ENCODE data around the gene PTCD2. TPM values are rescaled to one million over a fixed set of nuclear protein-coding genes. Genes with fewer than 3 reads are reported as not detected.

PTCD2 gene
- total RNA-seq, 2 experiments from 2014 or later: 11.7 to 17.9 TPM

DNA sequence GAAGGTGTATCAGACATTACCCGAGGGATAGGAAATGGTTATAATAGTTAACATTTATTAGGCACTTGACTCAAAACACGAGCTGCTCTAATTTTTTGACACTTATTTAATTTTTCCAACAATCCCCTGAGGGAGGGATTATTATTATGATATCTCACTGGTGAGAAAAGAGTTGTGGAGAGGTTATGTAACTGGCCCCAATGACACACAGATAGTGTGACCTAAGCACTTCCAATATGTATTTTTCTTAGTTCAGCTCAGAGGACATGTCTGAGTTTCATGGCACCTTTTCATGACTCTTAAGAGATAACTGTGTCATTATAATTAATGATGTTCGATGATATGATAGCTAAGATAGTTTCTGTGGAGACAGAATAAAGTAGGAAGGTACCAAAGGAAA, 86.9 kb downstream of the PTCD2 start:
- TF ChIP-seq, protein P1, sequence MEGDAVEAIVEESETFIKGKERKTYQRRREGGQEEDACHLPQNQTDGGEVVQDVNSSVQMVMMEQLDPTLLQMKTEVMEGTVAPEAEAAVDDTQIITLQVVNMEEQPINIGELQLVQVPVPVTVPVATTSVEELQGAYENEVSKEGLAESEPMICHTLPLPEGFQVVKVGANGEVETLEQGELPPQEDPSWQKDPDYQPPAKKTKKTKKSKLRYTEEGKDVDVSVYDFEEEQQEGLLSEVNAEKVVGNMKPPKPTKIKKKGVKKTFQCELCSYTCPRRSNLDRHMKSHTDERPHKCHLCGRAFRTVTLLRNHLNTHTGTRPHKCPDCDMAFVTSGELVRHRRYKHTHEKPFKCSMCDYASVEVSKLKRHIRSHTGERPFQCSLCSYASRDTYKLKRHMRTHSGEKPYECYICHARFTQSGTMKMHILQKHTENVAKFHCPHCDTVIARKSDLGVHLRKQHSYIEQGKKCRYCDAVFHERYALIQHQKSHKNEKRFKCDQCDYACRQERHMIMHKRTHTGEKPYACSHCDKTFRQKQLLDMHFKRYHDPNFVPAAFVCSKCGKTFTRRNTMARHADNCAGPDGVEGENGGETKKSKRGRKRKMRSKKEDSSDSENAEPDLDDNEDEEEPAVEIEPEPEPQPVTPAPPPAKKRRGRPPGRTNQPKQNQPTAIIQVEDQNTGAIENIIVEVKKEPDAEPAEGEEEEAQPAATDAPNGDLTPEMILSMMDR (conservative IDR thresholded peaks at IDR 0.05; ENCODE audit: low read length): no peak
- no peak for TF ChIP-seq EZH2phosphoT487 (IDR thresholded peaks at IDR 0.05; ENCODE audit: borderline replicate concordance, low read depth, low read length)

DNA sequence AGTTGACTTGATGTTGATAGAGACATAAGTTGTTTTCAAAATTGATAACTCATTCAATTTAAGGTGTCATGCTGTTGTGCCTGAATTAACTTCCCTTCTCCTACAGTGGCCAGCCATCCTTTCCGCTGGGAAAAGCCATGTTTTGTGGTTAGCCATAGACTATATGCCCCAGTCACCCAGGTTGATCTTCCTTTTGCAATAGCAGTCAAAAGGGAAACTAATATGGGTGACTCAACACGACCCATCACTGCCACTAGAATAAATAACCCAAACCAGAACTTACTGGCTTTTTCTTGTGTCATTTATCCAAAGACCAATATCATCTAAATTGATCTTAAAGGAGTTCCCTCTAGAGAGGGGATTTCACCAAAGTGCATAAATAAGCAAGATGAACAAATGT, 87.4 kb downstream of the PTCD2 start:
- Histone ChIP-seq H3K27ac (ENCODE audit: low read depth, low read length, poor library complexity, severe bottlenecking) (no peak overlapping the region), H3K79me2 (ENCODE audit: insufficient read depth, low read depth, low read length) (no peaks in the 10 kb centered on the region), H3K4me2 (ENCODE audit: low read length) (no peak overlapping the region), H3K4me1 (ENCODE audit: insufficient read depth, low read length, poor library complexity, severe bottlenecking) (no peaks in the 10 kb centered on the region), H3K9me3 (ENCODE audit: low read length) (no peaks in the 10 kb centered on the region), H4K20me1 (ENCODE audit: insufficient read depth, low read length) (no peaks in the 10 kb centered on the region), H3K36me3 (ENCODE audit: insufficient read depth, low read length) (no peaks in the 10 kb centered on the region), H3K4me3 (ENCODE audit: low read depth, low read length, poor library complexity, severe bottlenecking) (no peak overlapping the region), H2AFZ (ENCODE audit: low read length) (no peak overlapping the region), H3K9me2 (ENCODE audit: insufficient read depth, low read length) (no peaks in the 10 kb centered on the region)
- POLR2A ChIA-PET: no interaction called here
- CTCF ChIA-PET (ENCODE audit: unreplicated experiment): no interaction called here
- BruUV-seq (replicated peaks): no TSS peak
- no peak for DNase-seq (ENCODE audit: low spot score)
- TF ChIP-seq, protein P1 (conservative IDR thresholded peaks at IDR 0.05; ENCODE audit: low read length): no peak
- no peak for TF ChIP-seq EZH2phosphoT487 (IDR thresholded peaks at IDR 0.05; ENCODE audit: borderline replicate concordance, low read depth, low read length)
- intact Hi-C loops (cut with micrococcal nuclease; ENCODE audit: unreplicated experiment): loop anchor here (10.0 kb wide), 1 partner anchor 77 kb away; no protein-coding TSS in a partner anchor

More for the DNA sequence above, 86.9 kb downstream of the PTCD2 start:
- no TSS peak for BruUV-seq (replicated peaks)
- no peaks in the 10 kb centered on the region for H3K79me2 ChIP-seq (ENCODE audit: insufficient read depth, low read depth, low read length)
- no peaks in the 10 kb centered on the region for H3K9me3 ChIP-seq (ENCODE audit: low read length)
- no peak overlapping the region for H2AFZ ChIP-seq (ENCODE audit: low read length)
- intact Hi-C loops (cut with micrococcal nuclease; ENCODE audit: unreplicated experiment): loop anchor here (10.0 kb wide), 1 partner anchor 78 kb away; no protein-coding TSS in a partner anchor
- H3K4me3 ChIP-seq (ENCODE audit: low read depth, low read length, poor library complexity, severe bottlenecking): no peak overlapping the region
- DNase-seq (ENCODE audit: low spot score): no peak
- H3K4me1 ChIP-seq (ENCODE audit: insufficient read depth, low read length, poor library complexity, severe bottlenecking): no peaks in the 10 kb centered on the region
- CTCF ChIA-PET (ENCODE audit: unreplicated experiment): no interaction called here
- H3K9me2 ChIP-seq (ENCODE audit: insufficient read depth, low read length): no peaks in the 10 kb centered on the region
- no peaks in the 10 kb centered on the region for H4K20me1 ChIP-seq (ENCODE audit: insufficient read depth, low read length)
- no peak overlapping the region for H3K4me2 ChIP-seq (ENCODE audit: low read length)
- H3K36me3 ChIP-seq (ENCODE audit: insufficient read depth, low read length): no peaks in the 10 kb centered on the region
- POLR2A ChIA-PET: no interaction called here
- H3K27ac ChIP-seq (ENCODE audit: low read depth, low read length, poor library complexity, severe bottlenecking): no peak overlapping the region

DNA sequence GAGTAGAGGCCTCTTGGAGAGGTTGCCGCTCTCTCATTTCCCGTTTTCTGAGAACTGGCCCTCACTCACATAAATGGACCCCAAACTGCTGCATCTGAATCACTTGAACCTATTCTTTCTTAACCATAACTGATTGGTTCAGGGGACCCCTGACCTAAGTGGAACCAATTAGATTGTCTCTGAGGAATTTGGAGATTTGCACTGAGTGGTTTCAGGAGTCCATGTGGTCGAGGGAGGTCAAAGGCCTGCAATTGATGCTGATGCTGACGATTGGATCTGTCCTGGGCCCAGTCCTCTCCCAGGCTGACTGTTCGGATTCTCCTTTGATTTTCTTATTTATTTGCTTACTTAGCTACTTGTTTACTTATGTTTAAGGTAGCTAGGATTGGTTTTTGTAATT, 88.0 kb downstream of the PTCD2 start:
- no peak overlapping the region for H2AFZ ChIP-seq (ENCODE audit: low read length)
- no peak overlapping the region for H3K27ac ChIP-seq (ENCODE audit: low read depth, low read length, poor library complexity, severe bottlenecking)
- H3K9me3 ChIP-seq (ENCODE audit: low read length): no peaks in the 10 kb centered on the region
- ChIA-PET CTCF (ENCODE audit: unreplicated experiment) (no interaction called here), POLR2A (no interaction called here)
- no TSS peak for BruUV-seq (replicated peaks)
- no peak for DNase-seq (ENCODE audit: low spot score)
- no peak overlapping the region for H3K4me2 ChIP-seq (ENCODE audit: low read length)
- H3K36me3 ChIP-seq (ENCODE audit: insufficient read depth, low read length): no peaks in the 10 kb centered on the region
- no peaks in the 10 kb centered on the region for H3K4me1 ChIP-seq (ENCODE audit: insufficient read depth, low read length, poor library complexity, severe bottlenecking)
- H3K9me2 ChIP-seq (ENCODE audit: insufficient read depth, low read length): no peaks in the 10 kb centered on the region
- TF ChIP-seq, protein P1 (conservative IDR thresholded peaks at IDR 0.05; ENCODE audit: low read length): no peak
- no peak for TF ChIP-seq EZH2phosphoT487 (IDR thresholded peaks at IDR 0.05; ENCODE audit: borderline replicate concordance, low read depth, low read length)
- no peaks in the 10 kb centered on the region for H4K20me1 ChIP-seq (ENCODE audit: insufficient read depth, low read length)
- no peak overlapping the region for H3K4me3 ChIP-seq (ENCODE audit: low read depth, low read length, poor library complexity, severe bottlenecking)
- intact Hi-C loops (cut with micrococcal nuclease; ENCODE audit: unreplicated experiment): loop anchor here (10.0 kb wide), 1 partner anchor 77 kb away; no protein-coding TSS in a partner anchor
- no peaks in the 10 kb centered on the region for H3K79me2 ChIP-seq (ENCODE audit: insufficient read depth, low read depth, low read length)
